ENCODE data around the gene NDUFB2. TPM values are rescaled to one million over a fixed set of nuclear protein-coding genes. Genes with fewer than 3 reads are reported as not detected.
"Not testable (repeated sequence)": the region's sequence is repeated elsewhere in the genome, so short reads cannot be mapped to it uniquely, and the experiment has no call there.

NDUFB2 gene
- total and polyA plus RNA-seq, 2 experiments from 2014 or later: 324 to 432 TPM

DNA sequence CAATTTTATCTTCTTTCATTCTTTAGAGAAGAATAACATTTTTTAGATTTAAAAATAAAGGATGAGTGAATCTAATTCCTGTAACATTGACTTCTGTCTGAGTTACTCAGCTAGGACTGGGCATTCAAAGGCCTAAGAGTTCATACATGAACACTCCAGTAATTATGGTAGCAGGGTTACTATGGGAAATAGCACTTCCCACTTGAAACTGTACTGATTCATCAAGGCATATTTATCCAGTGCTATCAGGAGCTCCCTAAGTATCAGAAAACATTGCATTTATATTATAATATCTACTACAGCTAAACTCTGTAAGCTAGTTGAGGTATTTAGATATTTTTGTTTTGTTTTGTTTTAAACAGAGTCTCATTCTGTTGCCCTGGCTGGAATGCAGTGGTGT is 41.8 kb downstream of the NDUFB2 start:
- Histone ChIP-seq H3K4me1 (ENCODE audit: insufficient read depth) (no peaks in the 10 kb centered on the region), H3K9me3 (ENCODE audit: low read depth) (no peaks in the 10 kb centered on the region), H3K4me2 (ENCODE audit: unreplicated experiment) (no peak overlapping the region), H3F3A (ENCODE audit: insufficient read depth) (no peaks in the 10 kb centered on the region), H2AFZ (no peak overlapping the region), H3K27ac (no peak overlapping the region), H3K4me3 (no peak overlapping the region), H3K9me2 (ENCODE audit: insufficient read depth) (no peaks in the 10 kb centered on the region), H3K9ac (no peak overlapping the region), H3K79me2 (ENCODE audit: insufficient read depth) (no peaks in the 10 kb centered on the region), H4K20me1 (ENCODE audit: insufficient read depth) (0 out of 2 replicates have a peak, but pooled peaks cover 2% of the 10 kb centered on the region), H3K27me3 (replicated peaks; ENCODE audit: insufficient read depth) (no peaks in the 10 kb centered on the region), H3K36me3 (ENCODE audit: low read depth) (0 out of 2 replicates have a peak, but pooled peaks cover 4% of the 10 kb centered on the region)
- in situ Hi-C loops (cut with MboI): no loop called here
- TF ChIP-seq EZH2phosphoT487 (IDR thresholded peaks at IDR 0.05; ENCODE audit: insufficient read depth, low read depth) (no peak), EZH2 (IDR thresholded peaks at IDR 0.05; ENCODE audit: insufficient read depth, poor library complexity, severe bottlenecking) (no peak)
- DNase-seq: peak; percentile 39

DNA sequence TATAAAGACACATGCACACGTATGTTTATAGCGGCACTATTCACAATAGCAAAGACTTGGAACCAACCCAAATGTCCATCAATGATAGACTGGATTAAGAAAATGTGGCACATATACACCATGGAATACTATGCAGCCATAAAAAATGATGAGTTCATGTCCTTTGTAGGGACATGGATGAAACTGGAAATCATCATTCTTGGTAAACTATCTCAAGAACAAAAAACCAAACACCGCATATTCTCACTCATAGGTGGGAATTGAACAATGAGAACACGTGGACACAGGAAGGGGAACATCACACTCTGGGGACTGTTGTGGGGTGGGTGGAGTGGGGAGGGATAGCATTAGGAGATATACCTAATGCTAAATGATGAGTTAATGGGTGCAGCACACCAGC is 46.7 kb downstream of the NDUFB2 start:
- H4K20me1 ChIP-seq (ENCODE audit: insufficient read depth); H3K9me2 ChIP-seq (ENCODE audit: insufficient read depth); H3K79me2 ChIP-seq (ENCODE audit: insufficient read depth); H3K4me1 ChIP-seq (ENCODE audit: insufficient read depth); H3K4me2 ChIP-seq (ENCODE audit: unreplicated experiment); H2AFZ ChIP-seq; H3K9ac ChIP-seq; H3K27me3 ChIP-seq (replicated peaks; ENCODE audit: insufficient read depth); DNase-seq; H3F3A ChIP-seq (ENCODE audit: insufficient read depth); in situ Hi-C loops (cut with MboI); H3K4me3 ChIP-seq; H3K9me3 ChIP-seq (ENCODE audit: low read depth); H3K36me3 ChIP-seq (ENCODE audit: low read depth); H3K27ac ChIP-seq: not testable (repeated sequence)
- 95 to 96% methylated on average over 2 of the region's 4 CpGs for WGBS, 2 experiments (ENCODE audit: low coverage in 1 of 2, low lambda C conversion rate in 2 of 2, missing lambda C conversion rate in 2 of 2)

DNA sequence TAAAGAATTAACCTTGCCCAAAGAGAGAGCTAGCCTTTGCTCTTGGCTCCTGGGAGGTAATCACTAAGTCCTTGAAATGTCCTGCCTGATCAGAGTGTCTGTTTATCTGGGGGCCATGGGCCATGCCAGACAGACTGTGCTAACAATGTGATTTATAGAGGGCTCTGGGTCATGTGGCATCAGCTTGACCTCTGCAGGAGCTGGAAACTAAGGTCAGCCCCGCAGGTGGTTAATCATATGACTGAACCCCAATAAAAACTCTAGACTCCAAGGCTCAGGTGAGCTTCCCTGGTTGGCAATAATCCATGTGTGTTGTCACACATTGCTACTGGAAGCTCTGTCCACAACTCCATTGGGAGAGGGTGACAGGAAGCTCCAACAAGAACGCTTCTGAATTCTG is 47.5 kb downstream of the NDUFB2 start:
- no peaks in the 10 kb centered on the region for H3K79me2 ChIP-seq (ENCODE audit: insufficient read depth)
- 100% methylated on average over 2 of the region's 2 CpGs for WGBS, 2 experiments (ENCODE audit: low coverage in 1 of 2, low lambda C conversion rate in 2 of 2, missing lambda C conversion rate in 2 of 2)
- H3K27me3 ChIP-seq (replicated peaks; ENCODE audit: insufficient read depth): no peaks in the 10 kb centered on the region
- H3F3A ChIP-seq (ENCODE audit: insufficient read depth): no peaks in the 10 kb centered on the region
- H3K9me3 ChIP-seq (ENCODE audit: low read depth): no peaks in the 10 kb centered on the region
- H3K36me3 ChIP-seq (ENCODE audit: low read depth): peaks cover 15% of the 10 kb centered on the region
- no peaks in the 10 kb centered on the region for H4K20me1 ChIP-seq (ENCODE audit: insufficient read depth)
- no peak overlapping the region for H3K4me3 ChIP-seq
- no peak overlapping the region for H3K4me2 ChIP-seq (ENCODE audit: unreplicated experiment)
- H3K9ac ChIP-seq: no peak overlapping the region
- H3K27ac ChIP-seq: no peak overlapping the region
- TF ChIP-seq EZH2phosphoT487 (IDR thresholded peaks at IDR 0.05; ENCODE audit: insufficient read depth, low read depth) (no peak), EZH2 (IDR thresholded peaks at IDR 0.05; ENCODE audit: insufficient read depth, poor library complexity, severe bottlenecking) (no peak)
- H3K4me1 ChIP-seq (ENCODE audit: insufficient read depth): no peaks in the 10 kb centered on the region
- in situ Hi-C loops (cut with MboI): no loop called here
- no peak overlapping the region for H2AFZ ChIP-seq
- no peaks in the 10 kb centered on the region for H3K9me2 ChIP-seq (ENCODE audit: insufficient read depth)
- no peak for DNase-seq

DNA sequence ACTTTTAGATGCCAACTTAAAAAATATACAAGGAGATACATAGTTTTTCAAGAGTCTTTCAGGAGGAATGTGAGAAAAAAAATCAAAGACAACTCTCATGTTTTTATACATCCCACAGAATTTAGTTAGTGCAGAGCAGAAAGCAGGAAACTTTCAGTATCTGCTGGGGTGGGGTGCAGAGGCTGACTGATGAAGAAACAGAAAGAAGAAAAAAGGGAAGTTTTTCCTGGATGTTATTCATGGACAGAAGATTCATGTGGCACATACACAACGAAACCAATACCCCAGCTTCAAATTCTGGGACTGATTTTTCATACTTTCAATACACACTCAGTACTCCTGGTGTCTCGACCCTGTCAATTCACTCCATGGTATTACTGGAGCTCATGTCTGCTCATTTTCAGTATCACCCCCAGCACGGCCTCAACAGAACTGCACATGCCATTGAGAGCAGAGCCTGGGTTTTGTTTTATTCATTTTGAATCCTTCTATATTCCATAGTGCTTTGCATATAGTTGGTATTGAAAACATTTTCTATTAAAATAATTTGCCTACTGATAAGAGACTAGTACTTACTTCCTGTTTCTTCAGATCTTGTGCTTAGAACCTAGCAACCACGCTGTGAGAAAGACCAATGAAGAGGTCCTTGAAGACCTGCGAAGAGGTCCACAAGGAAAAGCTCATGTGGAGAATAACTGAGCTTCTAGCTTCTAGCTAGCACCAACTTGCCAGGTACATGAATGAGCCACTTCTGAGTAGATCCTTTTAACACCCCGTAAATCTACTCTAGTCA is 49.0 kb downstream of the NDUFB2 start:
- Histone ChIP-seq H3F3A (ENCODE audit: insufficient read depth) (no peaks in the 10 kb centered on the region), H3K4me2 (ENCODE audit: unreplicated experiment) (no peak overlapping the region), H3K4me3 (no peak overlapping the region), H3K36me3 (ENCODE audit: low read depth) (peaks cover 17% of the 10 kb centered on the region), H3K9ac (no peak overlapping the region), H3K27ac (no peak overlapping the region), H3K9me3 (ENCODE audit: low read depth) (no peaks in the 10 kb centered on the region), H2AFZ (no peak overlapping the region), H4K20me1 (ENCODE audit: insufficient read depth) (no peaks in the 10 kb centered on the region), H3K4me1 (ENCODE audit: insufficient read depth) (no peaks in the 10 kb centered on the region), H3K9me2 (ENCODE audit: insufficient read depth) (no peaks in the 10 kb centered on the region), H3K79me2 (ENCODE audit: insufficient read depth) (no peaks in the 10 kb centered on the region), H3K27me3 (replicated peaks; ENCODE audit: insufficient read depth) (no peaks in the 10 kb centered on the region)
- DNase-seq: no peak
- no peak for TF ChIP-seq EZH2 (IDR thresholded peaks at IDR 0.05; ENCODE audit: insufficient read depth, poor library complexity, severe bottlenecking)
- TF ChIP-seq EZH2phosphoT487 (IDR thresholded peaks at IDR 0.05; ENCODE audit: insufficient read depth, low read depth): no peak
- 76 to 78% methylated on average over 6 of the region's 6 CpGs for WGBS, 2 experiments (ENCODE audit: low coverage in 1 of 2, low lambda C conversion rate in 2 of 2, missing lambda C conversion rate in 2 of 2)
- in situ Hi-C loops (cut with MboI): no loop called here

DNA sequence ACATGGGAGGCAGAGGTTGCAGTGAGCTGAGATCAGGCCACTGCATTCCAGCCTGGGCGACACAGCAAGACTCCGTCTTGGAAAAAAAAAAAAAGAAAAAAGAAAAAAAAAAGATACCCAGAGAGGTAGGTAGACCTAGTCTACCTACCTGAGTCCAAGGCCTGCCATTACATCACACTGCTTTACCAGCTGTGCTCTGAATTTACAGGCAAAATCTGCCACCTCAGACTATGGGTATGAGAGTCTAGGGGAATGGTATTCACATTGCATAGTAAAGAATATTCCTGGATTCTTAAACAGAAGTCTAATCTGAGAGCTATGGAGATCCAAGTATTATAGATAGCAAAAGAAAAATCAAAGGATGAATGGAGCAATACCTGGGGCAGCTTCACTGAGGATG is 50.2 kb downstream of the NDUFB2 start:
- H3K27ac ChIP-seq: no peak overlapping the region
- H3F3A ChIP-seq (ENCODE audit: insufficient read depth): no peaks in the 10 kb centered on the region
- H3K4me1 ChIP-seq (ENCODE audit: insufficient read depth): no peaks in the 10 kb centered on the region
- no peak overlapping the region for H3K9ac ChIP-seq
- no peaks in the 10 kb centered on the region for H3K9me2 ChIP-seq (ENCODE audit: insufficient read depth)
- peaks cover 17% of the 10 kb centered on the region for H3K36me3 ChIP-seq (ENCODE audit: low read depth)
- H3K4me2 ChIP-seq (ENCODE audit: unreplicated experiment): no peak overlapping the region
- TF ChIP-seq EZH2phosphoT487 (IDR thresholded peaks at IDR 0.05; ENCODE audit: insufficient read depth, low read depth) (no peak), EZH2 (IDR thresholded peaks at IDR 0.05; ENCODE audit: insufficient read depth, poor library complexity, severe bottlenecking) (no peak)
- no peak for DNase-seq
- H3K9me3 ChIP-seq (ENCODE audit: low read depth): no peaks in the 10 kb centered on the region
- H3K4me3 ChIP-seq: no peak overlapping the region
- 100% methylated on average over 2 of the region's 2 CpGs for WGBS, 2 experiments (ENCODE audit: low coverage in 1 of 2, low lambda C conversion rate in 2 of 2, missing lambda C conversion rate in 2 of 2)
- in situ Hi-C loops (cut with MboI): no loop called here
- no peaks in the 10 kb centered on the region for H3K27me3 ChIP-seq (replicated peaks; ENCODE audit: insufficient read depth)
- H2AFZ ChIP-seq: no peak overlapping the region
- no peaks in the 10 kb centered on the region for H3K79me2 ChIP-seq (ENCODE audit: insufficient read depth)
- no peaks in the 10 kb centered on the region for H4K20me1 ChIP-seq (ENCODE audit: insufficient read depth)

Measured in GM23248 (cell line).